H1 (cell line): Measurements from ENCODE around the gene SUCLG2. TPM values are rescaled to one million over a fixed set of nuclear protein-coding genes. Genes with fewer than 3 reads are reported as not detected.

Experiments
- CTCF ChIA-PET: fragments of 300-600 bp; sonication (Branson Sonifier 250); formaldehyde crosslinking; loops from one replicate; lab custom pipeline; 2021; ENCODE audit not compliant: partially characterized antibody; lab: Charles Lee
- POLR2A ChIA-PET: fragments of 300-600 bp; sonication (Branson Sonifier 250); formaldehyde crosslinking; loops from one replicate; lab custom pipeline; 2021; ENCODE audit warnings: inconsistent platforms; ENCODE audit not compliant: partially characterized antibody; lab: Charles Lee
- DNase-seq, 2 experiments: peaks; one replicate each; pipeline versions ENCODE4 v3.0.0 to v3.0.0-alpha.2; 2010 to 2022; ENCODE audit warnings: low spot score in 2 of 2, low read depth in 1 of 2, mixed read lengths in 1 of 2
- FAIRE-seq: peaks from 2 replicates; lab custom pipeline; 2011; peaks lifted over from hg19 to GRCh38; lab: Jason Lieb, UNC
- H2AFZ ChIP-seq: 2 replicates; pipeline ENCODE4 v1.8.1; 2012; ENCODE audit warnings: low read length, inconsistent platforms
- H2AK5ac ChIP-seq: 2 replicates; pipeline ENCODE4 v1.6.1; 2013; ENCODE audit warnings: low read depth, low read length
- H2BK120ac ChIP-seq: replicated peaks from 2 replicates; pipeline ENCODE3; 2013; ENCODE audit warnings: low read depth, low read length, inconsistent platforms
- H2BK12ac ChIP-seq: 2 replicates; pipeline ENCODE4 v1.6.1; 2013; ENCODE audit warnings: low read depth, low read length
- H2BK15ac ChIP-seq: 2 replicates; pipeline ENCODE4 v1.6.1; 2013; ENCODE audit warnings: low read length
- H2BK20ac ChIP-seq: 2 replicates; pipeline ENCODE4 v1.6.1; 2013; ENCODE audit warnings: low read length
- H2BK5ac ChIP-seq: 2 replicates; pipeline ENCODE4 v1.6.1; 2013; ENCODE audit warnings: low read depth, low read length
- H3K14ac ChIP-seq: 2 replicates; pipeline ENCODE4 v1.6.1; 2013; ENCODE audit warnings: inconsistent platforms; ENCODE audit not compliant: insufficient read length
- H3K18ac ChIP-seq: 2 replicates; pipeline ENCODE4 v1.6.1; 2013; ENCODE audit warnings: low read length; ENCODE audit errors: extremely low read depth
- H3K23ac ChIP-seq: 2 replicates; pipeline ENCODE4 v1.6.1; 2013; ENCODE audit warnings: inconsistent platforms; ENCODE audit not compliant: insufficient read length
- H3K23me2 ChIP-seq: 2 replicates; pipeline ENCODE4 v1.6.1; 2013; ENCODE audit warnings: low read depth, low read length
- H3K27ac ChIP-seq: 2 replicates; pipeline ENCODE4 v1.6.1; 2011; ENCODE audit warnings: low read depth, low read length, inconsistent platforms
- H3K27me3 ChIP-seq, 4 experiments: replicated peaks in 1 of 4; 1 replicate in 1 of 4; 2 replicates in 3 of 4; pipeline versions ENCODE4 v1.6.1 to v1.8.1; 2011 to 2013; ENCODE audit warnings: low read length in 3 of 4, mild to moderate bottlenecking in 3 of 4, inconsistent platforms in 2 of 4, mixed read lengths in 2 of 4, moderate library complexity in 1 of 4; ENCODE audit not compliant: control insufficient read depth in 3 of 4, insufficient read depth in 3 of 4; ENCODE audit errors: extremely low read depth in 1 of 4
- H3K36me3 ChIP-seq, 4 experiments: 2 replicates each; pipeline versions ENCODE4 v1.6.1 to v1.8.1; 2011 to 2013; ENCODE audit warnings: mild to moderate bottlenecking in 4 of 4, low read length in 3 of 4, moderate library complexity in 2 of 4, control low read depth in 1 of 4, inconsistent platforms in 1 of 4; ENCODE audit not compliant: insufficient read depth in 4 of 4, control insufficient read depth in 2 of 4
- H3K4ac ChIP-seq: replicated peaks from 2 replicates; pipeline ENCODE3; 2013; ENCODE audit warnings: low read length, low read depth, mixed read lengths, inconsistent platforms; ENCODE audit not compliant: insufficient read length
- H3K4me1 ChIP-seq, 4 experiments: replicated peaks in 1 of 4; 1 replicate in 1 of 4; 2 replicates in 3 of 4; pipeline versions ENCODE4 v1.6.1 to v1.8.1; 2011 to 2013; ENCODE audit warnings: low read length in 3 of 4, inconsistent platforms in 2 of 4, mixed read lengths in 1 of 4; ENCODE audit not compliant: insufficient read depth in 4 of 4, control insufficient read depth in 3 of 4
- H3K4me2 ChIP-seq, 2 experiments: 2 replicates each; pipeline versions ENCODE4 v1.6.1 to v1.8.1; 2011 to 2013; ENCODE audit warnings: low read depth in 2 of 2, low read length in 2 of 2, control low read depth in 1 of 2, inconsistent platforms in 1 of 2, mild to moderate bottlenecking in 1 of 2; ENCODE audit not compliant: insufficient read depth in 1 of 2
- H3K4me3 ChIP-seq, 4 experiments: fragments of 200-600, 300-600 bp in 1 of 4; sonication (generic), shearing (Covaris generic), sonication (Bioruptor Twin) in 1 of 4; 2 replicates each; pipeline versions ENCODE4 v1.5.1 to v1.8.1; 2011 to 2016; ENCODE audit warnings: low read length in 4 of 4, low read depth in 3 of 4, control low read depth in 2 of 4, inconsistent platforms in 2 of 4, mild to moderate bottlenecking in 2 of 4, mixed read lengths in 1 of 4, moderate library complexity in 1 of 4; ENCODE audit not compliant: insufficient read depth in 2 of 4; ENCODE audit errors: extremely low read depth in 1 of 4
- H3K56ac ChIP-seq: replicated peaks from 2 replicates; pipeline ENCODE3; 2013; ENCODE audit warnings: low read depth, mild to moderate bottlenecking, mixed read lengths, low read length, inconsistent platforms; ENCODE audit not compliant: insufficient read length
- H3K79me1 ChIP-seq: 2 replicates; pipeline ENCODE4 v1.6.1; 2013; ENCODE audit warnings: low read depth, low read length, control low read depth
- H3K79me2 ChIP-seq, 2 experiments: 2 replicates each; pipeline versions ENCODE4 v1.6.1 to v1.8.1; 2012 to 2013; ENCODE audit warnings: low read length in 2 of 2, mild to moderate bottlenecking in 2 of 2, inconsistent platforms in 1 of 2; ENCODE audit not compliant: insufficient read depth in 2 of 2, control insufficient read depth in 1 of 2
- H3K9ac ChIP-seq, 4 experiments: replicated peaks in 1 of 4; 1 replicate in 1 of 4; 2 replicates in 3 of 4; pipeline versions ENCODE4 v1.6.1 to v1.8.1; 2011 to 2013; ENCODE audit warnings: low read depth in 3 of 4, low read length in 3 of 4, control low read depth in 2 of 4, mild to moderate bottlenecking in 2 of 4, moderate library complexity in 2 of 4, inconsistent platforms in 1 of 4; ENCODE audit errors: extremely low read depth in 1 of 4
- H3K9me3 ChIP-seq, 2 experiments: 2 replicates each; pipeline versions ENCODE4 v1.6.1 to v1.8.1; 2012 to 2013; ENCODE audit warnings: mild to moderate bottlenecking in 2 of 2, moderate library complexity in 2 of 2, control low read depth in 1 of 2, inconsistent platforms in 1 of 2, low read depth in 1 of 2, low read length in 1 of 2, mixed read lengths in 1 of 2; ENCODE audit not compliant: insufficient read depth in 2 of 2
- H4K20me1 ChIP-seq, 2 experiments: replicated peaks in 1 of 2; 2 replicates each; pipeline versions ENCODE3 to v1.8.1; 2011 to 2013; ENCODE audit warnings: inconsistent platforms in 2 of 2, low read length in 2 of 2, mild to moderate bottlenecking in 1 of 2; ENCODE audit not compliant: insufficient read depth in 2 of 2, control insufficient read depth in 1 of 2
- H4K5ac ChIP-seq: 2 replicates; pipeline ENCODE4 v1.6.1; 2013; ENCODE audit warnings: low read length, low read depth, mixed read lengths, inconsistent platforms; ENCODE audit not compliant: insufficient read length
- H4K8ac ChIP-seq: 2 replicates; pipeline ENCODE4 v1.8.0; 2013; ENCODE audit warnings: mild to moderate bottlenecking, moderate library complexity, low read length, inconsistent platforms; ENCODE audit not compliant: insufficient read depth; ENCODE audit errors: extremely low read depth
- H4K91ac ChIP-seq: replicated peaks from 2 replicates; pipeline ENCODE3; 2013; ENCODE audit warnings: low read length, mixed read lengths, inconsistent platforms; ENCODE audit not compliant: insufficient read length
- ATF2 ChIP-seq: IDR thresholded peaks from 2 replicates; pipeline ENCODE4 v1.6.1; 2012; ENCODE audit warnings: low read length, inconsistent platforms
- BACH1 ChIP-seq: IDR thresholded peaks from 2 replicates; pipeline ENCODE4 v1.6.1; 2012; ENCODE audit warnings: low read length, improper control_type of control experiment
- EP300 ChIP-seq, 2 experiments: IDR thresholded peaks; 1 replicate in 1 of 2; 2 replicates in 1 of 2; pipeline ENCODE4 v1.6.1; 2011 to 2012; ENCODE audit warnings: low read depth in 2 of 2, low read length in 2 of 2, mild to moderate bottlenecking in 2 of 2, borderline replicate concordance in 1 of 2, inconsistent platforms in 1 of 2, moderate library complexity in 1 of 2
- GABPA ChIP-seq: IDR thresholded peaks from 2 replicates; pipeline ENCODE4 v1.6.1; 2011; ENCODE audit warnings: mild to moderate bottlenecking, low read length, moderate library complexity, borderline replicate concordance; ENCODE audit not compliant: insufficient read depth
- JUND ChIP-seq: IDR thresholded peaks from 2 replicates; pipeline ENCODE4 v1.6.1; 2011; ENCODE audit warnings: mild to moderate bottlenecking, improper control_type of control experiment, low read length
- KDM5A ChIP-seq: fragments of 200-600 bp; IDR thresholded peaks from 2 replicates; pipeline ENCODE4 v1.7.1; 2012; ENCODE audit warnings: mild to moderate bottlenecking, low read length, inconsistent platforms, mixed read lengths
- POLR2A ChIP-seq, 2 experiments: IDR thresholded peaks; 1 replicate in 1 of 2; 2 replicates in 1 of 2; pipeline ENCODE4 v1.6.1; 2011; ENCODE audit warnings: low read depth in 2 of 2, low read length in 2 of 2, mild to moderate bottlenecking in 2 of 2; ENCODE audit errors: control extremely low read depth in 1 of 2
- RAD21 ChIP-seq, 2 experiments: IDR thresholded peaks in 1 of 2; conservative IDR thresholded peaks in 1 of 2; 2 replicates each; pipeline ENCODE4 v1.6.1; 2011; ENCODE audit warnings: low read depth in 2 of 2, low read length in 2 of 2, improper control_type of control experiment in 1 of 2, inconsistent platforms in 1 of 2, mild to moderate bottlenecking in 1 of 2, moderate library complexity in 1 of 2
- SP2 ChIP-seq: IDR thresholded peaks from 2 replicates; pipeline ENCODE4 v1.6.1; 2012; ENCODE audit warnings: mild to moderate bottlenecking, low read length, inconsistent platforms
- TAF7 ChIP-seq: optimal IDR thresholded peaks from 2 replicates; pipeline ENCODE3; 2011; ENCODE audit warnings: low read depth, mild to moderate bottlenecking, inconsistent platforms, low read length, moderate library complexity, borderline replicate concordance
- WGBS, 2 experiments: shearing (Covaris generic) in 1 of 2; methylation state at CpG; one replicate each; pipeline versions ENCODE4 v1.1.6 to v1.1.7; 2013 to 2015; ENCODE audit warnings: low lambda C conversion rate in 2 of 2, mixed read lengths in 2 of 2, inconsistent platforms in 1 of 2, low coverage in 1 of 2, missing lambda C conversion rate in 1 of 2; ENCODE audit not compliant: insufficient replicate concordance in 2 of 2, insufficient coverage in 1 of 2, insufficient read length in 1 of 2; ENCODE audit errors: extremely low coverage in 1 of 2, missing lambda C conversion rate in 1 of 2; 5-methylcytosine and 5-hydroxymethylcytosine counted together
- polyA plus RNA-seq, 7 experiments: library from polyadenylated mRNA; depleted of rRNA in 3 of 7; stranded (reverse) in 5 of 7; unstranded in 2 of 7; fragments of >200 nt in 5 of 7; fragments of 200-250 nt in 2 of 7; gene quantifications; 1 replicate in 5 of 7; 2 replicates in 1 of 7; 4 replicates in 1 of 7; pipeline versions ENCODE4 v1.2.1 to v1.2.3, GENCODE V29; 2011 to 2013; ENCODE audit warnings: missing spikeins in 2 of 7, mixed read lengths in 2 of 7
- total RNA-seq: library from RNA; stranded (reverse); fragmentation: NEBNext Ultra II Directional; extraction: Animal tissue kit (Norgen Biotek cat#: 25700); gene quantifications from 2 replicates; pipeline ENCODE4 v1.2.1, GENCODE V29; 2021
- TF ChIP-seq, protein P1 (sequence below): IDR thresholded peaks from 2 replicates; pipeline ENCODE4 v1.6.1; 2011; ENCODE audit warnings: low read length, improper control_type of control experiment

SUCLG2 gene
- total and polyA plus RNA-seq, 2 of the 8 experiments (the other 6 are each of a cell fraction or from before 2014, with no cell fraction given): 12.9 to 46.2 TPM

DNA sequence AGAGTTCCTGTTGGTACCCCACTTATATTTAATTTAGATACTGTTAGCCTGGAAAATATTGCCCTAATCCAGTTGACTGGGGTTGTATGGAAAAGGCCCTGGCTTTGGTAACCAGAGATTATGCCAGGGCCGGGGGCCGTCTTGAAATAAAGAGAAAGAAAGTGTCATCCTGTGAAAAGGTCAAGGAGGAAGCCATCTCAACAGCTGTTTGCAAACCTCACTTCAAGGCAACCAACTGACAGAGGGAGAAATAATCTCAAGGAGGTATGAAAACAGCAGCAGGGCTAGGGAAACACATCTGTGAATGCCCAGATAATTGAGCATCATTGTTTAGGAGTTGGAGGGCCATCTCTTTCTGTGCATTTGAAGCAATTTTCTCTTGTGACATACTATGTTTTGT is 190.8 kb downstream of the SUCLG2 start:
- no peak overlapping the region for H2BK15ac ChIP-seq
- H3K4me2 ChIP-seq: no peak overlapping the region
- no peak overlapping the region for H4K8ac ChIP-seq
- no peak overlapping the region for H3K9ac ChIP-seq
- H2BK20ac ChIP-seq: no peak overlapping the region
- H2BK5ac ChIP-seq: no peak overlapping the region
- H2BK120ac ChIP-seq: no peak overlapping the region
- H3K14ac ChIP-seq: no peak overlapping the region
- H3K23ac ChIP-seq: no peak overlapping the region
- H3K27ac ChIP-seq: no peak overlapping the region
- H3K18ac ChIP-seq: no peak overlapping the region
- H4K91ac ChIP-seq: no peak overlapping the region
- H3K9me3 ChIP-seq: no peaks in the 10 kb centered on the region
- no peaks in the 10 kb centered on the region for H3K23me2 ChIP-seq
- H4K20me1 ChIP-seq: no peaks in the 10 kb centered on the region
- peaks cover 0 to 1% (median 0%) of the 10 kb centered on the region in 4 experiments; a peak in 1 of 7 replicates for H3K27me3 ChIP-seq
- H3K56ac ChIP-seq: no peak overlapping the region
- FAIRE-seq (no peak), DNase-seq (no peak)
- H3K36me3 ChIP-seq: no peaks in the 10 kb centered on the region
- no peak overlapping the region for H3K4me3 ChIP-seq
- H4K5ac ChIP-seq: no peak overlapping the region
- no peak overlapping the region for H3K4ac ChIP-seq
- H2BK12ac ChIP-seq: no peak overlapping the region
- no peaks in the 10 kb centered on the region for H3K4me1 ChIP-seq
- no peaks in the 10 kb centered on the region for H3K79me1 ChIP-seq
- no peaks in the 10 kb centered on the region for H3K79me2 ChIP-seq
- H2AK5ac ChIP-seq: no peak overlapping the region
- POLR2A ChIA-PET: no interaction called here
- WGBS, 2 experiments: 70% methylated on average over 2 of the region's 2 CpGs; no CpG with 5 or more reads in 1 of the 2 experiments
- CTCF ChIA-PET: interaction anchor here (0.5 kb wide), 1 partner anchor 184 kb away, joined by 3 read pairs; no protein-coding TSS in a partner anchor
- H2AFZ ChIP-seq: no peak overlapping the region
- TF ChIP-seq EP300 (IDR thresholded peaks at IDR 0.05; ENCODE audit: borderline replicate concordance in 1 of 2, low read depth in 2 of 2, low read length in 2 of 2) (no peak), KDM5A (no peak), JUND (no peak), ATF2 (no peak), POLR2A (IDR thresholded peaks at IDR 0.05; ENCODE audit: control extremely low read depth in 1 of 2, low read depth in 2 of 2, low read length in 2 of 2) (no peak), BACH1 (no peak), TAF7 (no peak), GABPA (no peak), RAD21 (IDR thresholded peaks at IDR 0.05 in 1 of 2, conservative IDR thresholded peaks at IDR 0.05 in 1 of 2; ENCODE audit: low read depth in 2 of 2, low read length in 2 of 2) (no peak), SP2 (no peak)
- TF ChIP-seq, protein P1, sequence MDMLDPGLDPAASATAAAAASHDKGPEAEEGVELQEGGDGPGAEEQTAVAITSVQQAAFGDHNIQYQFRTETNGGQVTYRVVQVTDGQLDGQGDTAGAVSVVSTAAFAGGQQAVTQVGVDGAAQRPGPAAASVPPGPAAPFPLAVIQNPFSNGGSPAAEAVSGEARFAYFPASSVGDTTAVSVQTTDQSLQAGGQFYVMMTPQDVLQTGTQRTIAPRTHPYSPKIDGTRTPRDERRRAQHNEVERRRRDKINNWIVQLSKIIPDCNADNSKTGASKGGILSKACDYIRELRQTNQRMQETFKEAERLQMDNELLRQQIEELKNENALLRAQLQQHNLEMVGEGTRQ: no peak
